ENCODE data around the gene PRMT3. TPM values are rescaled to one million over a fixed set of nuclear protein-coding genes. Genes with fewer than 3 reads are reported as not detected.

The PRMT3 gene
- total and polyA plus RNA-seq, 2 of the 4 experiments (the other 2 are of a cell fraction) = 8.8 to 11.3 TPM

- ATAC-seq (ENCODE audit: low read depth) = no peak
- no peak overlapping the region for H3K4me3 ChIP-seq (ENCODE audit: insufficient read depth, low read depth, low read length)
- H3K36me3 ChIP-seq (ENCODE audit: control insufficient read depth, insufficient read depth, low read length) = 0 out of 2 replicates have a peak, but pooled peaks cover 1% of the 10 kb centered on the region
These were observed 19.1 kb upstream of the PRMT3 start for GRCh38 chr11:20368438-20368837.

More at GRCh38 chr11:20368438-20368837, 19.1 kb upstream of the PRMT3 start:
- no TSS peak for BruUV-seq (replicated peaks)
- Histone ChIP-seq H2BK20ac (ENCODE audit: low read depth, low read length) (peak overlapping the region; percentile 89), H2AK9ac (replicated peaks; ENCODE audit: low read depth, low read length, poor library complexity) (no peak overlapping the region), H2AFZ (replicated peaks; ENCODE audit: low read length, poor library complexity) (no peak overlapping the region), H3K18ac (ENCODE audit: low read depth, low read length) (peak overlapping the region; percentile 17), H2BK5ac (ENCODE audit: low read depth, low read length, poor library complexity, severe bottlenecking) (peak overlapping the region; percentile 49), H3K9me1 (ENCODE audit: insufficient read depth, low read length) (peaks cover 4% of the 10 kb centered on the region), H3K56ac (ENCODE audit: extremely low read depth, insufficient read depth, low read length) (peak overlapping the region; percentile 43; the same call in 1 of the 2 replicates), H2AK5ac (ENCODE audit: low read depth, low read length) (peak overlapping the region; percentile 81), H3K9ac (ENCODE audit: low read depth, low read length) (no peak overlapping the region), H3K4ac (ENCODE audit: low read depth, low read length) (peak overlapping the region; percentile 32), H4K8ac (ENCODE audit: low read depth in 2 of 2, low read length in 2 of 2) (peak overlapping the region; percentile 20 to 37; a peak in 3 of 4 replicates), H3K9me3 (ENCODE audit: control insufficient read depth, insufficient read depth, low read length) (no peaks in the 10 kb centered on the region), H4K5ac (ENCODE audit: low read depth, low read length) (peak overlapping the region; percentile 38; the same call in 1 of the 2 replicates), H3K23ac (ENCODE audit: low read depth, low read length) (peak overlapping the region; percentile 39; the same call in 1 of the 2 replicates), H2BK15ac (ENCODE audit: low read depth, low read length) (peak overlapping the region; percentile 88), H3K27me3 (ENCODE audit: control insufficient read depth, insufficient read depth, low read length) (no peaks in the 10 kb centered on the region), H4K91ac (ENCODE audit: insufficient read depth, low read depth, low read length) (peak overlapping the region; percentile 73), H2BK120ac (ENCODE audit: low read depth, low read length) (peak overlapping the region; percentile 74; the same call in 1 of the 2 replicates), H3K4me2 (ENCODE audit: low read depth, low read length) (no peak overlapping the region; the same call in 1 of the 2 replicates), H4K20me1 (ENCODE audit: insufficient read depth, low read length) (no peaks in the 10 kb centered on the region), H3K27ac (ENCODE audit: insufficient read depth, low read length) (peak overlapping the region; percentile 26), H3K14ac (replicated peaks; ENCODE audit: low read depth, low read length) (peak overlapping the region; percentile 70), H3K4me1 (ENCODE audit: control insufficient read depth, insufficient read depth, low read length) (peaks cover 17% of the 10 kb centered on the region), H3K79me1 (ENCODE audit: low read depth in 1 of 2, low read length in 2 of 2) (peaks cover 13 to 23% of the 10 kb centered on the region in 2 experiments)
- no peak for DNase-seq
- in situ Hi-C loops (cut with MboI; ENCODE audit: low sequenced_read_pairs) = loop anchor here (25.0 kb wide), 1 partner anchor 431 kb away; no protein-coding TSS in a partner anchor
- ChIA-PET POLR2A (ENCODE audit: unreplicated experiment) (no interaction called here), CTCF (no interaction called here)
- intact Hi-C loops (cut with micrococcal nuclease) = no loop called here
- TF ChIP-seq MAFK (IDR thresholded peaks at IDR 0.05; ENCODE audit: low read depth, low read length) = peak; percentile 59; the same call in 1 of the 2 replicates
- no peak for TF ChIP-seq MXI1 (IDR thresholded peaks at IDR 0.05; ENCODE audit: borderline replicate concordance, low read depth, low read length)
- dilution Hi-C loops (cut with HindIII; ENCODE audit: low sequenced_read_pairs, unreplicated experiment) = no loop called here
